ENCODE results near the gene SLC35F3.
"Not testable (repeated sequence)": the region's sequence is repeated elsewhere in the genome, so short reads cannot be mapped to it uniquely, and the experiment has no call there.

Gene SLC35F3

GRCh38 chr1:234292011-234292410 lies 387.5 kb downstream of the SLC35F3 start:
- DNase-seq (ENCODE audit: low spot score): no peak

- DNase-seq (ENCODE audit: low spot score): no peak
Measured at GRCh38 chr1:234292548-234292947, 388.1 kb downstream of the SLC35F3 start.

- no peak for DNase-seq (ENCODE audit: low spot score)
Measured at GRCh38 chr1:234294109-234294817, 389.8 kb downstream of the SLC35F3 start.

DNA sequence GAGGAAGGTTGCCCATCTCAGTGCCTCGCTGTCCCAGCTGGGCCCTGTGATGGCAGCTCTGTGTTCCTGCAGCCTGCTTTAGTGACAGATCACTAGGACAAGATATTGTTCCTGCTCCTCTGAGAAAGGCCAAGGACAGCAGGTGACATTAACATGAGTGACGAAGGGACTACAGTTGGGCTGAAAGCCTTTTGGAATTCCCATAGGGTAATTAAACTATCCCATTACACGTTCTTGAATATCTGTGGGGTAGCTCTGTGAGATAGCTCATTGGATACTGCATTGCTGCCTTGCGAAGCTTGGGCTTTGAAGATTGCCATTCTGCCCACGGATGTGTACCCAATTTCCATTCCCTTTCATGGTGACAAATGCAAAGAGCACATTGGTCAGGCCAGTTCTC lies 390.6 kb downstream of the SLC35F3 start:
- DNase-seq (ENCODE audit: low spot score): no peak

GRCh38 chr1:234295626-234296025 lies 391.1 kb downstream of the SLC35F3 start:
- no peak for DNase-seq (ENCODE audit: low spot score)

DNA sequence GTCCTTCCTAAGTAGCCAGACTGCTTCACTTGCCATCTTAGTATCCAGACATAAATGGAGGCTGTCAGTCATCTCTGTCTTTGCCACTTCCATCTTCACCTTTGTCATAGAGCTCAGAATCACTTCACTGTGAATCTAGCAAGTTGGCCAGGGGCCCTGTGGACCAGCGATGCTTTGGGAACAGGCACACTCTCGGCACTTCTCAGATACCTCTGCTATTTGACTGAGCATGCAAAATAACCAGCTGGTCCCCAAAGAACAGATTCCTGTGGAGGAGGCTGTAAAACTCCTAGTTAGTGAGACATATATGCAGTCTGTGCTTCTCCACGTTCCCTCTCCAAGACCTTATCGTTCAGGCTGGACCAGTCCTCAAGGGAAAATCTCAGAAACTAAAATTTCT lies 392.0 kb downstream of the SLC35F3 start:
- DNase-seq (ENCODE audit: low spot score): no peak

GRCh38 chr1:234297668-234298067 lies 393.2 kb downstream of the SLC35F3 start:
- DNase-seq (ENCODE audit: low spot score): no peak

DNA sequence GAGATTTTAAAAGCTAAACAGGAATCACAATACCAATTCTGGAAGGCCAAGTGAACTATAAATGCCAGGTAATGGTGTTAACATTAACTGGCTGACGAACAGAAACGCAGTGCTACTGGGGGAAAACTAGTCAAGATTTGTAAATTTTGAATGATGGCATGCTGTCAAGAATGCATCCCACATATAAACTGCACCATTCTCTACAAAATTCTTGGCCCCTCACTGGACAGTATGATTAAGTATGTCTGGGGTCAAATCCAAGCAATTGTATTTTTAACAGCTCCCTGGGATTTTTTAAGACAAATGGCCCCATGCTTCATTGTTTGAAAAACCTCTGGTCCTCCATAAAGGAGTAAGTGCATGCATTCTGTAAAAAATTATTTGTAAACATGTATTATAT lies 395.6 kb downstream of the SLC35F3 start:
- no peak for DNase-seq (ENCODE audit: low spot score)

DNA sequence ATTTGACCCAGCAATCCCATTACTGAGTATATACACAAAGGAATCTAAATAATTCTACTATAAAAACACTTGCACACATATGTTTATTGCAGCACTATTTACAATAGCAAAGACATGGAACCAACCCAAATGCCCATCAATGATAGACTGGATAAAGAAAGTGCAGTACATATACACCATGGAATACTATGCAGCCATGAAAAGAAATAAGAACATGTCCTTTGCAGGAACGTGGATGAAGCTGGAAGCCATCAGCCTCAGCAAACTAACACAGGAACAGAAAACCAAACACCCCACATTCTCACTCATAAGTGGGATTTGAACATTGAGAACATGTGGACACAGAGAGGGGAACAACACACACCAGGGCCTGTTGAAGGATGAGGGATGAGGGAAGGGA lies 397.2 kb downstream of the SLC35F3 start:
- DNase-seq (ENCODE audit: low spot score): not testable (repeated sequence)

DNA sequence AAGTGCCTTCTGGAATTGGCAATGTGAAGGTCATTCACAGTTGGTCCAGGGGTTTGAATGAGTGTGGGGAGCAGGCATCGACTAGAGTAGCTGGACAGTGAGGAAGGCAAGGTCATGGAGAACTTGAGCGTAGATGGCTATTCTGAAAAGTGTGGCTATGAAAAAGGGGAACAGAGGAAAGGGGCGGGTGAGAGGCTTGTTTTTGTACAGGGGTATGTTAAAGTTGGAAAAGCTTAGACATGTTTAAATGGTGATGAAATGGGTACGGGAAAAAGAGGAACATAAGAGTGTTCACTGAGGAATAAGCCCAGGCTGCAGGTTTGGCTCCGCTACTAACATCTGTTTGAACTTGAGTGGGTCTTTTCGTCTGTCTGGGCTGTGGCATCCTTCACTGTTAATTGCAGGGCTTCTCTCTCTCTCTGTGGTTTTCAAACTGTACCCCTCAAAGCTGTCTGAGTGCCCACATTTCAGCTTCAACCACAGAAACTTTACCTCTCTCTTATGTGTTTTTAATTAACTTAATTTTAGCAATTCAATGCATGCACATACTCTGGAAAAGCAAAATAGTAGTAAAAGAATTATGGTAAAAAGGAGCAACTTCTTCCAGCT lies 398.0 kb downstream of the SLC35F3 start:
- DNase-seq (ENCODE audit: low spot score): no peak

- no peak for DNase-seq (ENCODE audit: low spot score)
Measured at GRCh38 chr1:234303231-234303630, 398.8 kb downstream of the SLC35F3 start.

- DNase-seq (ENCODE audit: low spot score): no peak
Measured at GRCh38 chr1:234307726-234308125, 403.2 kb downstream of the SLC35F3 start.

DNA sequence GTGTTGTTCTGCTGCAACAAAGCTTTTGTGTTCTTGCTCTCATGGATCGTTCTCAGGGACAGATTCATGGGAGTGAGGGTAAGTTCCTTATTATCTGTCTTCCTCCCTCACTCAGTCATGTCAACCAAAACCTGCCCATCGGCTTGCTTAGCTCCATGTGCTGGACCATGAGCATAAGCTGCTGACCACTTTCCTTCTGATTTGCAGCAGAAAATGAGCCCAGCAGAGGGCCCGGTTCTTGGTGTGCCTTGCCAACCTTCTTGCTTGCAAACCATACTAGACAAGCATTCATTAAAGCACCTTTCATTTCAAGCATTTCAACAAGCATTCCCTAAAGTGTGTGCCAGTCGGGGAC lies 404.7 kb downstream of the SLC35F3 start:
- no peak for DNase-seq (ENCODE audit: low spot score)

- DNase-seq (ENCODE audit: low spot score): peak; percentile 74
Measured at GRCh38 chr1:234309598-234310459, 405.4 kb downstream of the SLC35F3 start.

- DNase-seq (ENCODE audit: low spot score): no peak
Measured at GRCh38 chr1:234310460-234310817, 406.0 kb downstream of the SLC35F3 start.

GRCh38 chr1:234311414-234311813 lies 406.9 kb downstream of the SLC35F3 start:
- no peak for DNase-seq (ENCODE audit: low spot score)

DNA sequence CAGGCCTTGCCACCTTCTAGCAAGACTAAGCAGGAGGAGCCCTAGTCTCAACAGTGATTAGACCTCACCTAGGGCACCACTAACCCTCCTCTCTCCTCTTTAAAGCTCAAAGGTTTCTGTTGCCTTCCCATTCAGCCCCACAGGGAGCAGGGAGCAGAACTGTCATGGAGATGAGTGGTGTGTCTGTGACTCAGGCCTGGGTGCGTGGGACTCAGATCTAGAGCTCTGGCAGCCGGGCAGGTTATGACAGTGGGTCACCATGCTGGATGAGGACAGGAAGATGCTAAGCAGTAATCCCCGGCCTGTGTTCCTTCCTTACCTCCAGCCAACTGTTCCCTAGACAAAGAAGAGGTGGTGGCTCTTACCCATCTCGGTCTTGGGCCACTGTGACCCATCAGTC lies 408.7 kb downstream of the SLC35F3 start:
- DNase-seq (ENCODE audit: low spot score): no peak

DNA sequence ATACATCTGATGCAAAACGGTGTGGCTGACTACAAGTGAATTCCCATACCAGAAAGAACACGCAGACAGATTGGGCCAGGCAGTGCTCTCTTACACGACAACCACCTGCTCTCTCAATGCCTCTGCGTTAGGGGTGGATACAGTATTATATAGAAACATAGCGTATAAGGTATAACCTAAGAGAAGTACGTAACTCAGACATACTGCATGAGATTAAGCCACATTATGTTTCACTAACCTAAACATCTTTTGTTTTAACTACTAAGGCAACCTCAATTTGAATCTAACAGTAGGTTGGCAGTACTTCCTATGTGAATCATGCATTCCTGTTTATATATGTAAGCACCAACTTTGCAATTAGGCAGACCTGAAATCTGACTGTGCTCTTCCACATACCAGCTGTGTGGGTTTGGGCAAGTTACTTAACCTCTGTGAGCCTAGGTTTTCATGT lies 410.6 kb downstream of the SLC35F3 start:
- DNase-seq (ENCODE audit: low spot score): peak; percentile 44

DNA sequence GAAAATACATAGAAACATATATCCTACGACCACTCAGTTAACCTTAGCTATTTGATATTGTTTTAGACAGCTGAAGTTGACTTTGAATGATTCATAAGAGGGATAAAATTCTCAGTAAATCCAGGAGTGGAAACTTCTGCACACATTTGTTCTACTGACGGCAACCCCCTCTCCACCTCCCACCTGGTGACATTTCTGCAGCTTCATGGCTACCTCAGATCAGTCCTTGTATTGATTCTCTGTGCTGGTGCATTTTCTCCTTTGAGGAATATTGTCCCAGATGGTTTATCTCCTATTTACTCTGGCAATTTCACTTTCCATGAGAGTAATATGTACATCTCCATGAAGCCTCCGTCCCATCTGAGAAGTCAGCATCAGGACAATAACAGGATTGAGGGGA lies 411.1 kb downstream of the SLC35F3 start:
- DNase-seq (ENCODE audit: low spot score): no peak

- DNase-seq (ENCODE audit: low spot score): no peak
Measured at GRCh38 chr1:234316486-234316885, 412.0 kb downstream of the SLC35F3 start.

GRCh38 chr1:234316937-234317336 lies 412.5 kb downstream of the SLC35F3 start:
- DNase-seq (ENCODE audit: low spot score): no peak

- DNase-seq (ENCODE audit: low spot score): no peak
Measured at GRCh38 chr1:234320069-234320468, 415.6 kb downstream of the SLC35F3 start.

DNA sequence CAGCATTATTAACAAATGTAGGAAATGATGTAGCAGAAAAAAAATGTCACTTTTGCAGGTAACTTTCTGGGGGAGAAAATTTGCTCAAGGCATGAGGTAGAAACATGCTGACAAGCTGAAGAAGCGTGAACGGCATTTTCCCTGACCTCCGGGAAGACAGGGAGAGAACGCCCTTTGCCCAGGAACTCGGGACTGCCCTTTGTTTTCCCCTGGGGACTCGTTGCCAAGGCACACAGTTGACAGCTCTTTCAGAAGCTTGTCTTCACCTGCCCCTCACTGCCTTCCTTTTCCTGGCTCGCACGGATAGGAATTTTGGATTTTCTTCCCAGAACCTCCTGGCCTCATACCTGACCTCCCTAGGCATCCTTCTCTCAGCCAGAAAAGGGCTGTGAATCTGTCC lies 416.1 kb downstream of the SLC35F3 start:
- no peak for DNase-seq (ENCODE audit: low spot score)
